Superior temporal gyrus (tissue), 1 donor: ENCODE results near the gene MTM1.
A peak's percentile ranks its signal among the peaks of the same experiment; 100 is the strongest.

ENCODE experiments used
- DNase-seq: peaks from one replicate; pipeline ENCODE4 v3.0.0-alpha.2; 2016; ENCODE audit errors: extremely low spot score

Gene MTM1

DNA sequence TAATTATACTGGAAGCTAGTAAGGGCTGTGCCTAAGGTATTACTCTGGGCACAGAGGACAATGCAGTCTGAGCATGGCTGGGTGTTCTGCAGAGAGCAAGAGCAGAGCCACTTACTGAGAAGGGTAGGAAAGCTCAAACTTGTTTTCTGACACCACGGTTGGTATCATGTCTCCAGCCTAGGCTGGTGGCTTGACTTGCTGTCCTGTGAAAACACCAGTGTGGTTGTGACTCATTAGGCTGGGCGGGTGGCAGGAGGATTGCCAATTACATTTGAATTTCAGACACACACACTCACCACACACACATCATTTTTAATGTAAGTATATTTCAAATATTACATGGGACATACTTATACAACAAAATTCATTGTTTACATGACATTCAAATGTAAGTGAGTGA lies 19.7 kb upstream of the MTM1 start:
- no peak for DNase-seq

- no peak for DNase-seq
Measured at GRCh38 chrX:150551963-150552362, 16.5 kb upstream of the MTM1 start.

- DNase-seq, result no peak
Measured at GRCh38 chrX:150558424-150558823, 10.0 kb upstream of the MTM1 start.

DNA sequence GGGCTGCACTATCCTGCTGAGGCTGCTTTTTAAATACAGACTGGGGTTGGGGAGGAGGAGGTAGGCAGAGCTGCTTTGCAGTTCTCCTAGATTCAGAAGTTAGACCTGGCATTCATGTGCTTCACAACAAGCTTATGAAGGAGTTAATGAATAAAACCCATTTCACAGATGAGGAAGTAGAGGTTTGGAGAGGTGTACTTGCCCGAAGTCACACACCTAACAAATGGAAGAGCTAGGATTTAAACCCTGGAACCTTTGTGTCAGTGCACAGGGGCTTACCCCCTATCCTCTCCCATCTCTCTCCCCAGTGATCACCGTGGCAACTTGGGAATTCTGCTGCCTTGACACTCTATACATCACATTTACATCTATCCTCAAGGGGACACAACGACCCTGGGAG lies 3.6 kb upstream of the MTM1 start:
- no peak for DNase-seq

DNA sequence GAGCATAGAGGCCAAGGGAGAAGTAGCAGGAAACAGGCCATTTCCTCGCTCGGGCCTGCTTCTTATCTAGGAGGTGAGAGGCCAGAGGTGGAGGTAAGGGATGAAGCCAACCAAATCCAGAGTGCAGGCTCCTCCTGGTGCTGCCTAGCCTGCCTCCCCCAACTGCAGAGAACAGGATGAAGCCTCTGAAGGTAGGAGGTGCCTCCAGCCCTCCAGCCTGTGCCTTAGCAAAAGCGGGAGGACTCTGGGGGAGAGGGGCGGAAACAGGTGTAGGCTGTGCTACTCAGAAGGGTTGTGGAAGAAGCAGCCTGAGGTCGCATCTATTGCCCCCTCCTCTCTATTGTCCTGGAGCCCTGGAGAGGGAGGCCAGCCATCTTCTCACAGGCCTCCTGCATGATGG lies 2.9 kb upstream of the MTM1 start:
- no peak for DNase-seq

DNA sequence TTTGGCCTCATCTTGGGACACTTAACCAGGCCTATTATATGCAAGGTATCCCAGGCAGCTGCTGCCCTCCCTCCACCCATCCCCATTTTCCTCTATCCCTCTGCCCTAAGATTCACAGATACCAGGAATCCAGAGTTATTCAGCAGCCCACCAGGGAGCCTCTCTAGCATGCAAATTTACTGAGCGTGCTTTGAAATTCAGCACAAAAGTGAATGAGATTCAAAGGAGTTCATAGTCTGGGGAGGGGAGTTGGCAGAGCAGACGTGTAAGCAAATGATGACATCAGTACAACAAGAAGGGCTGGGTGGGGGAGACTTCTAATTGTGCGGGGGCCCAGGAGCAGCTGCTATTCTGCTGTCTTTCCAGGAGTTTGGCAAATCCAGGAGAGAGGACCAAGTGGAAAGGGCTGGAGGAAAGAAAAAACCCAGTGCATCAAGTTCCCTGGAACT lies 1.7 kb upstream of the MTM1 start:
- DNase-seq, result no peak

GRCh38 chrX:150567645-150568319 lies 639 bp upstream of the MTM1 start:
- no peak for DNase-seq

GRCh38 chrX:150569155-150569477 lies 695 bp downstream of the MTM1 start:
- peak; percentile 9 for DNase-seq

DNA sequence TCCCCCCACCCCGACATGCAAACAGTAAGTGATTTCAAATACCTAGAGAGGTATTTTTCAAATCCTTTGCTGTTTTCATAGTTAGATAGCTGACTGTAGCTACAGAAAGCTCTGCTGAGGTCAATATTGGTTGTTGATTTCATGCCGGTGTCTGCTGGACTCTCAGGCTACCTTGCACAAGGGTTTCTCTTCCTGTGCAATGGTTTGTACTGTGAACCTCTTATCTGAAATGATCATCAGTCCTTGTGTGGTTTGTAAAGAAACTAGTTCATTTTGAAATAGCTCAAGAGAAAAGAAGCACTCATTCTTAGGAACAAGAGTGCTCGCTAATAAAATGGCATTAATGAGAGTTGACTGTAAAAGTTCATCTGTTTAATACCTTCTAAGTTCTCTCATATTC lies 2.1 kb downstream of the MTM1 start:
- no peak for DNase-seq

- no peak for DNase-seq
Measured at GRCh38 chrX:150572206-150572605, 3.8 kb downstream of the MTM1 start.

GRCh38 chrX:150573106-150573505 lies 4.7 kb downstream of the MTM1 start:
- no peak for DNase-seq

DNA sequence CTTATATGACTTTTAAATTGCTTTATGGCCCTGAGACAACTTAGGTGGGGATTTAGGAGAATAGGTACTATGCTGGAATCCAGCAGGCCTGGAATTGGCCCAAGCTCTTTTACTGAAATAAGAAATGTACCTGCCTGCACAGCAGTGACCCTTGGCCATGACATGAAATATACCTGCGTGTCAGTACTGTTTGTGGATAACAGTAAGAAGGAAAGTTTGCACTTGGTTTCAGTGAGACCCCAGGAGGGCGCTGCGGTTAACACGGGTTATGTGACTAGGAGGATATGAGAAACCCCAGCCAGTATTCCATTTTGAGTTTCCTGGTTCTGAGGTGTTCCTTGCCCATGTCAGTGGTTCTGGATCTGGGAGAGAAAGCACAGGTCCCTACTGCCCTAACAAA lies 5.3 kb downstream of the MTM1 start:
- DNase-seq, result no peak

DNA sequence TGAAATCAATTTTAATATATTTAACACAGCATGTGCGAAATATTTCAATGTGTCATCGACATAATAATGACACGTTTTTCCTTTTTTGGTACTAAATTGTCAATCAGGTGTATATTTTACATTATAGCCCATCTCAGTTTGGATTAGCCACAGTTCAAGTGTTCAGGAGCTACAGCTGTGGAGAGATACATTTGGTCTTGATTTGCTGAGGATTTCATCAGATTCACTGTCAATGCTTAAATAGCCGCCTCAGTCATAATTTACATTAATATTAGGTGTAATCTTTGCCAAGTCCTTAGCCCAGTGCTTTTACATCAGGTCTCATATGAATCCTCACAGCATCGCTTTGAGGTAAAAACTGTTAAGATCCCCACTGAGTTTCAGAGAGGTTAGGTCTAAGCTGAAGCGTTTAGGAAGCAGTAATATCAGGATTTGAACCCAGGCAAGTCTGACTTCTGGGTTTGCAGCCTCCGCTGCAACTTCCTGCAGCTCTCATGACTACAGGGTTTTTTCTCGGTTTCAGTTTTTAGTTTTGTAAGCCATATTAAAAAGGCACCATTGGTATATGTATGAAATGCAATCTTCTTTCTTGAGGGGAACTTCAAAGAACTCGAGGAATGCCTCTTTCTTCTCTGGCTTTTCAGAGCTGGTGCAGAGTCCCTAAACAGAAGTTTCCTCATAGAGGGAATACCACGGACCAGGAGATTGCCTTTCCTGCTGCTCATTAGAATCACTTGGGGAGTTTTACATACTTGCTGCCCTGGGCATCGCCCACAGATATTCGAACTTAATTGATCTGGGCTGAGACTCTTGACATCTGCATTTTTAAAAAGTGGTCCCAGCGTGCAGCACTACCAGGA lies 6.4 kb downstream of the MTM1 start:
- no peak for DNase-seq

- DNase-seq, result no peak
Measured at GRCh38 chrX:150575419-150575814, 7.0 kb downstream of the MTM1 start.

GRCh38 chrX:150577174-150577573 lies 8.8 kb downstream of the MTM1 start:
- no peak for DNase-seq

GRCh38 chrX:150581093-150581775 lies 12.8 kb downstream of the MTM1 start:
- DNase-seq, result no peak

DNA sequence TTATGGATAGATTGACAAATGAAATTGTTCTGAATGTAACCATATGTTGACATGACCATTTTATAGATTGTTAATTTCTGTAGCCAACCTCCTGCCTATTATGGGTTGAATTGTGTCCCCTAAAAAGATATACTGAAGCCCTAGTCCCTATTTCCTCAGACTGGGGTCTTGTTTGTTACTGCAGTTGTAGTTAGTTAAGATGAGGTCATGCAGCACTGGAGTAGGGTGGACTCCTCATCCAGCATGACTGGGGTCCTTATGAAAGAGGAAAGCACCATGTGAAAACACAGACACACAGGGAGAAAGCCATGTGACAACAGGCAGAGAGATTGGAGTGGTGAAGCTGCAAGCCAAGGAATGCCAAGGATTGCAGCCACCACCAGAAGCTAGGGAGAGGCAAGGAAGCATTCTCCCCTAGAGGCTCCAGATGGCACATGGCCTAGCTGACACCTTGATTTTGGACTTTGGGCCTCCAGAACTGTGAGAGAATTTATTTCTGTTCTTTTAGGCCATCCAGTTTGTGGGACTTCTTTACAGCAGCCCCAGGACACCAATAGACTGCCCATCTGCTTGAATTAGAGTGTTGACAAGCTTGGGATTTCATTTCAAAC lies 14.0 kb downstream of the MTM1 start:
- no peak for DNase-seq

- peak; percentile 11 for DNase-seq
Measured at GRCh38 chrX:150587585-150588503, 19.4 kb downstream of the MTM1 start.

- DNase-seq, result no peak
Measured at GRCh38 chrX:150594584-150594983, 26.2 kb downstream of the MTM1 start.

DNA sequence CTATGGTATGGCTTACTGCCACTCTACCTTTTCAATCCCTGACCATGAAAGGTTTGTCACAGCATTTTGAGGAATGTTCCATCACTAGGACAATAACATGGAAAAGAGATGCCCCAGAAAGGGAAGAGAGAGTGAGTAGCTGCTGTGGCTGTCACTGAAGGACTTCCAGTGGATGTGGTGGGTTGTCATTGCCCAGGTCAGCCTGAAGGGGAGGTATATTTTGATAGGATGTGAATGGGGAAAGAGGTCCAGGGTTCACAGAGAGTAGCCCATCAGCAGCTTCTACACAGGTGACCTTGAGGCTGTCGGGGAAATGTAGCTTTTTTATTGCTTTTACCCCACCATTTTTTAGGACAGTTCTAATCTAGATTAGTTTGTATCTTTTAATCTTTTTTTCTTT lies 30.8 kb downstream of the MTM1 start:
- no peak for DNase-seq

DNA sequence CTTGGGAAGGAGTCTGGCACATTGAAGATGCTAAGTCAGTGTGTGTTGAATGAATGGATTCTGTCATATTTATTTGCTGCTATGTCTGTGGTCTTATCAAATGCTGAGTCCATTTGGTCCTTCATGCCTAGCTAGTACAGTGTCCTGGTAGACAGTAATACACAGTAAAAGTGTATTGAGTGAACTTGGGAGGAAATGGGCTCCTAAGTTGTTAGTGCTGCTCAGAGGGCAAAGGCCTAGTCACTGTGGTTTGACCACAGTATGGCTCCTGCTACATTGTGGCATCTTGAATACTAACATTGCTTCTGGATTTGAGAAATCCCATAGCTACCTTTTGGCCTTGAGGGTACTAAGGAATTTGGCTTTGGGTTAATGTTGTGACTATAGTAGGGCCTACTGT lies 33.9 kb downstream of the MTM1 start:
- no peak for DNase-seq
